Measurements from ENCODE around the gene PTPRN2.
"Not testable (repeated sequence)": the region's sequence is repeated elsewhere in the genome, so short reads cannot be mapped to it uniquely, and the experiment has no call there.

The PTPRN2 gene

DNA sequence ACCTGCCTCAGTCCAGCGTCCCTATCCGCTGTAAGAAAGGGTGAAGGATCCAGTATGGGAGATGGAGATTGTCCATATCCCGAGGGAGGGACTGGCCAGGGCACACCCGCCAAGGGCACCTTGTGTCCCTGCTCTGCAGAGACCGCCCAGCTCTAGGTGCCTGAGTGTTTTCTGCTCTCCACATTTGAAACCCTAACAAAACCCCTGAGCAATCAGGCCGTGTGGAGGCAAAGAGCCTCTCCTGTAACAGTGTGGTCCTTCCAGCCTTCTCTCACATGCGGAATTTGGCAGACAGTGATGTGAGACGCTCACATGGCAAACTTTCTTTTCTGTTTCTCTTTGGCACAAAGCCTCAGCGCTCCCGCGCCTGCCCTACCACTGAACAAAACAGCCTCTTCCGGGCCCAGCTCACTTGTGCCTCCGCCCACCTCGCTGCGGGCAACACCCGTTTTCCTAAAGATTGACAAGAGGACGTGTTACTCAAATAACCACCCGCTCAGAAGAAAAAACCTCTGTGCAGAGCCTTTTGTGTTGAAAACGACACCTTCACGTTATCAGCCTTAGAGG, 736.0 kb downstream of the PTPRN2 start:
- DNase-seq (ENCODE audit: low read depth), result peak; percentile 97
- peak overlapping the region; percentile 38 for H3K4me3 ChIP-seq (ENCODE audit: low read depth, low read length)
- TF ChIP-seq, protein P1, sequence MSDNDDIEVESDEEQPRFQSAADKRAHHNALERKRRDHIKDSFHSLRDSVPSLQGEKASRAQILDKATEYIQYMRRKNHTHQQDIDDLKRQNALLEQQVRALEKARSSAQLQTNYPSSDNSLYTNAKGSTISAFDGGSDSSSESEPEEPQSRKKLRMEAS (IDR thresholded peaks at IDR 0.05; ENCODE audit: low read depth, low read length), result peak; percentile 74
- TF ChIP-seq, protein P2, sequence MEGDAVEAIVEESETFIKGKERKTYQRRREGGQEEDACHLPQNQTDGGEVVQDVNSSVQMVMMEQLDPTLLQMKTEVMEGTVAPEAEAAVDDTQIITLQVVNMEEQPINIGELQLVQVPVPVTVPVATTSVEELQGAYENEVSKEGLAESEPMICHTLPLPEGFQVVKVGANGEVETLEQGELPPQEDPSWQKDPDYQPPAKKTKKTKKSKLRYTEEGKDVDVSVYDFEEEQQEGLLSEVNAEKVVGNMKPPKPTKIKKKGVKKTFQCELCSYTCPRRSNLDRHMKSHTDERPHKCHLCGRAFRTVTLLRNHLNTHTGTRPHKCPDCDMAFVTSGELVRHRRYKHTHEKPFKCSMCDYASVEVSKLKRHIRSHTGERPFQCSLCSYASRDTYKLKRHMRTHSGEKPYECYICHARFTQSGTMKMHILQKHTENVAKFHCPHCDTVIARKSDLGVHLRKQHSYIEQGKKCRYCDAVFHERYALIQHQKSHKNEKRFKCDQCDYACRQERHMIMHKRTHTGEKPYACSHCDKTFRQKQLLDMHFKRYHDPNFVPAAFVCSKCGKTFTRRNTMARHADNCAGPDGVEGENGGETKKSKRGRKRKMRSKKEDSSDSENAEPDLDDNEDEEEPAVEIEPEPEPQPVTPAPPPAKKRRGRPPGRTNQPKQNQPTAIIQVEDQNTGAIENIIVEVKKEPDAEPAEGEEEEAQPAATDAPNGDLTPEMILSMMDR (IDR thresholded peaks at IDR 0.05; ENCODE audit: low read depth, low read length), result no peak
- TF ChIP-seq POLR2A (IDR thresholded peaks at IDR 0.05; ENCODE audit: extremely low read depth, insufficient read length) (peak; percentile 95), MYC (IDR thresholded peaks at IDR 0.05; ENCODE audit: low read depth, low read length) (peak; percentile 69)

DNA sequence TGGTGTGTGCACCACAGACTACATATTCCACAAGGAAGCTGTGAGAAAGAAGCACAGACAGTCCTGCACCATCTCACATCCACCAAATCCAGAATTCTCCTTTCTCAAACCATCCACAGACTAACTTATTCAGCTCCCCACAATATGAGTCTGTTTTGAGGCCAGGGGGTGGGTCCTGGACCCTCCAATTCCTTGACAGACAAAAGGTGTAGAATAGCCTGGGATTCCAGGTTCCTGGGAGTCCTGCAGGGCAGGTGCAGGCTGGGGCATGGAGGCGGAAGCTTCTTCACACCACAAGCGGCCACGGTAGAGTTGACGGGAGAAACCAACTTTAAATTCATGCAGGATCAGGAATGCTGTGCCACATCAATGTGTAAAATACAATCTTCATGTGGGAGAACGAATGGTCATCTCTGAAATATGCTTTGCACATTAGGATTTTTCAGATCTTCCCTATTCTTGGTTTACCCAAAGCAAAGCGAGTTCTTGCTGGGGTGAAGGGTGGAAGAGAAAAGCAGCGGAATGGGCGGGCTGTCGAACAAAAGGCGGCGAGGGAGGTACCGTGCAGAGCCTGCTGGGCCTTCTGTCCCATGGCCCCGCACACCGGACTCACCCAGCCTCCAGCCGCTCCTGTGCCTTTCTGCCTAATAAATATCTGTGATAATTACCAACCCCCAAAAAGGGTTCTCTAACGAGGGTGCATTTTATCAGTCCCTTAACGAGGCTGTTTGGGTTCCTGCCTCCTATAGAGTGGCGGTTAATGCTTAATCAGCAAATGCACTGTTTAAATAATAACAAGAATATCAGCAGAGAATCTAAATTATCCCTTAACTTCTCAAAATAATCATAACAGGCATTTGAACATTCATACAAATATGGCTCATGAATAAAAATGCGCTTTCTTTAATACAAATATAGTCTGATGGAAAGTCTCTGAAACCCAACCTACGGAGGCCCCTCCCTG, 736.9 kb downstream of the PTPRN2 start:
- H3K4me3 ChIP-seq (ENCODE audit: low read depth, low read length), result no peak overlapping the region
- TF ChIP-seq POLR2A (IDR thresholded peaks at IDR 0.05; ENCODE audit: extremely low read depth, insufficient read length), result no peak
- TF ChIP-seq, protein P1 (IDR thresholded peaks at IDR 0.05; ENCODE audit: low read depth, low read length), result no peak
- TF ChIP-seq MYC (IDR thresholded peaks at IDR 0.05; ENCODE audit: low read depth, low read length), result no peak
- TF ChIP-seq, protein P2 (IDR thresholded peaks at IDR 0.05; ENCODE audit: low read depth, low read length), result no peak
- no peak for DNase-seq (ENCODE audit: low read depth)

DNA sequence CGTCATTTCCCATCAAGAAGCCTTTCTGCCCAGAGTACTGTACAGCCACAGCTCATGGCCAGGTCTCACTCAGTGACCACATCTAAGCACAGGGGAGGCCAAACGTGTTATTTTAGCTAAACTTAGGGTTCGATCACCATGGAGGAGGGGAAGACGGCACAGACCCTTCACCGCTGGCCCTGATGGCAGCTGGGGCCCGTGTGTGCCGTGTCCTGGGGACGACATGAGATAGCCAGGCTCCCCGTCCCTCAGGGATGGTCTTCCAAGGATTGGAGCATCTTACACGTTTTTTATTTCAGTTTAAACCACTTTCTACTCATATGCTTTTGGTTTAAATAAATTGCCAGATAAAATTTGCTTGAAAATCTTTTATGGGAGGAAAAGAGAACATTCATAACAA, 737.9 kb downstream of the PTPRN2 start:
- H3K4me3 ChIP-seq (ENCODE audit: low read depth, low read length), result no peak overlapping the region
- DNase-seq (ENCODE audit: low read depth), result no peak
- TF ChIP-seq MYC (IDR thresholded peaks at IDR 0.05; ENCODE audit: low read depth, low read length) (no peak), POLR2A (IDR thresholded peaks at IDR 0.05; ENCODE audit: extremely low read depth, insufficient read length) (no peak)
- TF ChIP-seq, protein P1 (IDR thresholded peaks at IDR 0.05; ENCODE audit: low read depth, low read length), result no peak
- TF ChIP-seq, protein P2 (IDR thresholded peaks at IDR 0.05; ENCODE audit: low read depth, low read length), result no peak

DNA sequence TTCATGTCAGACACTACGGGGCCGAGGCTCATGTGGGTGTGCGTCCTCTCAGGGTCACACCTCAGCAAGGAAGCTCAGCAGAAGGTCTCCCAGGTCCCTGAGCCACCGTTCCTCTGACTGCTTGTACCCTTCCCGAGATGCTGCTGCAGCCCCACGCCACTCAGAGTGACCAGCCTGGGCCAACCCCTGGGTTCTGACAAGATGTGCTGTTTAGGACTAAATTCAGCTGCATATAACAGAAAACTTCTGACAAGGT, 738.4 kb downstream of the PTPRN2 start:
- H3K4me3 ChIP-seq (ENCODE audit: low read depth, low read length), result no peak overlapping the region
- no peak for DNase-seq (ENCODE audit: low read depth)
- TF ChIP-seq, protein P1 (IDR thresholded peaks at IDR 0.05; ENCODE audit: low read depth, low read length), result no peak
- TF ChIP-seq POLR2A (IDR thresholded peaks at IDR 0.05; ENCODE audit: extremely low read depth, insufficient read length), result no peak
- TF ChIP-seq, protein P2 (IDR thresholded peaks at IDR 0.05; ENCODE audit: low read depth, low read length), result no peak

DNA sequence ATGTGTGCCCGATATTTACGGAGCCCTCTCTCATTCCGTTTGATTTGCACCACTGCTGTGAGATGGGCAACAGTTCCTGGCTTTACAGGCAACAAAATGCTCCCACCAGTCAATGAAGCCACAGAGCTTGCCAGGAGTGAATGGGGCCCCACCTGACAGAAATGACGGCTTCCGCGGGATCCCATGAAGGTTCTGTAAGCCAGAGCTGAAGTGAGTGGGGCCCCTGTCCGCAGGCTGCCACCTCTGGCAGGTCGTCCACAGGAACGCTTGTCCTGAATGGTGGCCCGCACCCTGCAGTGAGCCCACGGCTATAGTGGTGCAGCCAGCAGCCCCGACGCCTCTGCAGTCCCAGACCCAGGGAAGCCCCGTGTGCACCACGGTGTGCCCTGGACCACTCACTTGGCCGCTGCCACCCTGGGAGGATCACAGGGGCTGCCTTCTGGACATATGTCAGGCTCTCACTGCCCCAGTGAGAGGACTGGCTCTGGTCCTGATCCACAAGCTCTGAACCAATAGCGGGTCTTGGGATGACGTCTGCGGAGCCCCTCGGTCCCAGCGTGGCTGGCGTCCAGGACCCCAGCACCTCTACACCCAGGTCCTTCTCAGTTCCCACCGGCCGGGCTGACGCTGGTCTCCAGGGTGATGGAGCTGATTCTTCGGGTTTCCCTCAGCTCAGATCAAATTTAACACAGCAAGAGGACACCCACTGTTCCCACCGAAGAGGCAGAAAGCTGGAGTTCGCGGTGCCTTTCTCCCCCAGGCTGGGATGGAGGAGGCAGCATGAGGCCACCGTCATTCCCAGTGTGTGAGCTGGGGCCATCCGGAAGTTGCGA, 738.9 kb downstream of the PTPRN2 start:
- TF ChIP-seq, protein P1 (IDR thresholded peaks at IDR 0.05; ENCODE audit: low read depth, low read length), result no peak
- TF ChIP-seq, protein P2 (IDR thresholded peaks at IDR 0.05; ENCODE audit: low read depth, low read length), result no peak
- TF ChIP-seq MYC (IDR thresholded peaks at IDR 0.05; ENCODE audit: low read depth, low read length) (no peak), POLR2A (IDR thresholded peaks at IDR 0.05; ENCODE audit: extremely low read depth, insufficient read length) (no peak)
- DNase-seq (ENCODE audit: low read depth), result no peak
- H3K4me3 ChIP-seq (ENCODE audit: low read depth, low read length), result no peak overlapping the region

DNA sequence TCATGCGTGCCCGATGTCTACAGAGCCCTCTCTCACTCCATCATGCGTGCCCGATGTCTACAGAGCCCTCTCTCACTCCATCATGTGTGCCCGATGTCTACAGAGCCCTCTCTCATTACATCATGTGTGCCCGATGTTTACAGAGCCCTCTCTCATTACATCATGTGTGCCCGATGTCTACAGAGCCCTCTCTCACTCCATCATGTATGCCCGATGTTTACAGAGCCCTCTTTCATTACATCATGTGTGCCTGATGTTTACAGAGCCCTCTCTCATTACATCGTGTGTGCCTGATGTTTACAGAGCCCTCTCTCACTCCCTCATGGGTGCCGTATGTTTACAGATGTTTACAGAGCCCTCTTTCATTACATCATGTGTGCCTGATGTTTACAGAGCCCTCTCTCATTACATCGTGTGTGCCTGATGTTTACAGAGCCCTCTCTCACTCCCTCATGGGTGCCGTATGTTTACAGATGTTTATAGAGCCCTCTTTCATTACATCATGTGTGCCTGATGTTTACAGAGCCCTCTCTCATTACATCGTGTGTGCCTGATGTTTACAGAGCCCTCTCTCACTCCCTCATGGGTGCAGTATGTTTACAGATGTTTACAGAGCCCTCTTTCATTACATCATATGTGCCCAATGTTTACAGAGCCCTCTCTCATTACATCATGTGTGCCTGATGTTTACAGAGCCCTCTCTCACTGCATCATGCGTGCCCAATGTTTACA, 739.7 kb downstream of the PTPRN2 start:
- DNase-seq (ENCODE audit: low read depth); H3K4me3 ChIP-seq (ENCODE audit: low read depth, low read length): not testable (repeated sequence)

DNA sequence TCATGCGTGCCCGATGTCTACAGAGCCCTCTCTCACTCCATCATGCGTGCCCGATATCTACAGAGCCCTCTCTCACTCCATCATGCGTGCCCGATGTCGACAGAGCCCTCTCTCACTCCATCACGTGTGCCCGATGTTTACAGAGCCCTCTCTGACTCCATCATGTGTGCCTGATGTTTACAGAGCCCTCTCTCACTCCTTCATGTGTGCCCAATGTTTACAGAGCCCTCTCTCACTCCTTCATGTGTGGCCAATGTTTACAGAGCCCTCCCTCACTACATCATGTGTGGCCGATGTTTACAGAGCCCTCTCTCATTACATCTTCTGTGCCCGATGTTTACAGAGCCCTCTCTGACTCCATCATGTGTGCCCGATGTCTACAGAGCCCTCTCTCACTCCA, 740.9 kb downstream of the PTPRN2 start:
- not testable (repeated sequence) for DNase-seq (ENCODE audit: low read depth); H3K4me3 ChIP-seq (ENCODE audit: low read depth, low read length)
